Body of pancreas (tissue), 4 donors: ENCODE data around the gene PPP4R4.

Experiments
- POLR2A ChIP-seq, 3 donors: fragments of 450-650 bp; IDR thresholded peaks; one replicate each; pipeline ENCODE4 v1.6.1; 2016; ENCODE audit warnings: antibody characterized with exemption in 3 of 3, mild to moderate bottlenecking in 2 of 3
- TF ChIP-seq, protein P1 (sequence below), 7 experiments: fragments of 450-650 bp in 4 of 7; fragments of 200-600 bp in 3 of 7; sonication (generic) in 3 of 7; IDR thresholded peaks; one replicate each; pipeline ENCODE4 v1.5.1; 2016 to 2019; ENCODE audit warnings: antibody characterized with exemption in 7 of 7

GRCh38 chr14:94305620-94306019, 131.5 kb downstream of the PPP4R4 start:
- TF ChIP-seq, protein P1, sequence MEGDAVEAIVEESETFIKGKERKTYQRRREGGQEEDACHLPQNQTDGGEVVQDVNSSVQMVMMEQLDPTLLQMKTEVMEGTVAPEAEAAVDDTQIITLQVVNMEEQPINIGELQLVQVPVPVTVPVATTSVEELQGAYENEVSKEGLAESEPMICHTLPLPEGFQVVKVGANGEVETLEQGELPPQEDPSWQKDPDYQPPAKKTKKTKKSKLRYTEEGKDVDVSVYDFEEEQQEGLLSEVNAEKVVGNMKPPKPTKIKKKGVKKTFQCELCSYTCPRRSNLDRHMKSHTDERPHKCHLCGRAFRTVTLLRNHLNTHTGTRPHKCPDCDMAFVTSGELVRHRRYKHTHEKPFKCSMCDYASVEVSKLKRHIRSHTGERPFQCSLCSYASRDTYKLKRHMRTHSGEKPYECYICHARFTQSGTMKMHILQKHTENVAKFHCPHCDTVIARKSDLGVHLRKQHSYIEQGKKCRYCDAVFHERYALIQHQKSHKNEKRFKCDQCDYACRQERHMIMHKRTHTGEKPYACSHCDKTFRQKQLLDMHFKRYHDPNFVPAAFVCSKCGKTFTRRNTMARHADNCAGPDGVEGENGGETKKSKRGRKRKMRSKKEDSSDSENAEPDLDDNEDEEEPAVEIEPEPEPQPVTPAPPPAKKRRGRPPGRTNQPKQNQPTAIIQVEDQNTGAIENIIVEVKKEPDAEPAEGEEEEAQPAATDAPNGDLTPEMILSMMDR (IDR thresholded peaks at IDR 0.05): no peak
- no peak for TF ChIP-seq POLR2A (IDR thresholded peaks at IDR 0.05)
